Esophagus mucosa (tissue), 1 donor: ENCODE data around the gene GPR146. TPM values are rescaled to one million over a fixed set of nuclear protein-coding genes. Genes with fewer than 3 reads are reported as not detected.

ENCODE experiments used
- ATAC-seq: fragments of 200-7000 bp; cut with Tn5 transposase; one replicate; pipeline ENCODE4 v1.9.1; 2020
- total RNA-seq: library from RNA; stranded (reverse); gene quantifications from one replicate; pipeline ENCODE4 v1.2.4, GENCODE V29; 2023
- donor health status: DM: yes; HTN: yes; CAD: no.

GPR146 gene
- total RNA-seq, 1 donor from 2014 or later: 2.3 TPM

DNA sequence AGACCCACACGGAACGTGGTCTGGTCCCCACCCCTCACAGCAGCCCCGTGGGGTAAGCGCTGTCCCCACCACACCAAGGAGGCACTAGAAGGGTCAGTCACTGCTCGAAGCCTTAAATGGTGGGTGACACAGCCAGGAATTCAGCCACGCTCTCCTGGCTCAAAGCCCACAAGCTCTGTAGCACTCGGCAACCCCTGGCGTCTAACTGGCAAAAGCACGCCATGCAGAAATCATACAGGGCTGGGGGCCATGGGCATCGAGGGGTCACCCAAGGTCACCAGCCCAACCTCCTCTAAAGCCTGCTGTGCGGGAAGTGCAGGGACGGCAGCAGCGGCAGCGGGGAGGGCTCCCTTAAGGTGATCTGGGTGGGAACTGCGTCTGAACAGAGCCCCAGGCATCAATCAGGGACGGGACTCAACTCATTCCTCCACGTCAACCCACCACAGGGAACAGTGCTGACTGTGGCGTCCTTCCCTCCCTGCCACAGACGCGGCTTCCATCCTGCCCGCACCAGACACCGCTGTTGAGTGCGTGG, 51.3 kb downstream of the GPR146 start:
- no peak for ATAC-seq

DNA sequence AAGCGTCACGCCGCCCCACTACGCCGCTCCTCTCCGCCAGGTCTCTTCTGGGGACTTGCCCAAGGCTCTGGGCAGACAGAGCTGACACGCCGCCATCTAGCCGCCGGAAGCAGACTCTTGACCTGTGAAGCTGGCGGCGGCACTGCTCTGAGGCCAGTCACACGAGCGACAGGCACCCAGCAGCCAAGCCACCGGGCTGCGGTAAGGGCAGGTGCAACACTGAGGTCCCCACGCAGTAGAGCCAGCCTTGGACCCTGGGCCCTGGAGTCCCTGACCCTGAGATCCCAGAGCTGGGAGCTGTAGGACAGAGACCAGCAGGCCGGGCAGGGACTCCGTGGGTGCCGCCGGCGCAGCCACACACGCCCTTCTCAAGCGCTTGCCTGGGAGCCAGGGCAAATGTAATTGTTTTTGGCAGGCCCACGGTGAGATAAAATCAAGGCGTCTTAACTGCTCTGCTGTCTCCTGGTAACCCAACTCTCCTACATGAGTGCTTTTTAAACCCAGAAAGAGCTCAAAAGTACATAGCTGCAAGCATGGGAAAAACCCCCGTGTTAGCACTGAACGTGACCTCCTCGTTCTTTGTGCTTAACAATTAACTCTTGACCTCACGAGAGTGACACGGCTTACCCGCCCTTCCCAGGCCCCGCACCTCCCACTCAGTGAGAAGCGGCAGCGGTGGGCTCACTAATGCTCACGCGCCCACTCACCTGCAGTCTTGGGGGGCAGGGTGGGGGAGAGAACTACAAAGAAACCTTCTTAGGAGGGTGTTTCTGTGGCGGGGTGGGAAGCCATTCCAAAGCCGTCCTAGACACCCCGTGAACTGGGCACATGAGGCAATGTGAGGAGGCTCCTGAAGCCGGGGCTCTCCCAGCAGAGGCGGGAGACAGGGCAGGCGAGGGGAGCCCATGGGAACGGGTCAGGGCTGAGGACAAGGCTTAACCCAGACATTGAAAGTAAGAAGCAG, 52.1 kb downstream of the GPR146 start:
- ATAC-seq: no peak

DNA sequence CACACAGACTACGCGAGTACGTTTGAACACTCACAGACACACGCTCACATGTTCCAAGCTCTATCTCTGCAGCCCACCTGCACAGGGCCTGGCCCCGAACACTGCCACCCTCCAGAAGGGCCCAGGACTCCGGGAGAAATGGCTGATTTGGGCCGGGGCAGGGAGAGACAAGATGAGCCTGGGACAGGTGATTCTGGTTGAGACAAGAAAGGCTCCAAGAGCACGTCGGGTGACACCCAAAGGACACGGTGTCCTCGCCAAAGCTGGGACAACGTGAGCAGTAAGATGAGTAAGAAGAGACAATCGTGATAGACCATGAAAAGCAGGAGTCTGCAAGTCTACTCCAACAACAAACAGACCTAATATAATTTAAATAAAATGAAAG, 52.8 kb downstream of the GPR146 start:
- ATAC-seq: no peak

DNA sequence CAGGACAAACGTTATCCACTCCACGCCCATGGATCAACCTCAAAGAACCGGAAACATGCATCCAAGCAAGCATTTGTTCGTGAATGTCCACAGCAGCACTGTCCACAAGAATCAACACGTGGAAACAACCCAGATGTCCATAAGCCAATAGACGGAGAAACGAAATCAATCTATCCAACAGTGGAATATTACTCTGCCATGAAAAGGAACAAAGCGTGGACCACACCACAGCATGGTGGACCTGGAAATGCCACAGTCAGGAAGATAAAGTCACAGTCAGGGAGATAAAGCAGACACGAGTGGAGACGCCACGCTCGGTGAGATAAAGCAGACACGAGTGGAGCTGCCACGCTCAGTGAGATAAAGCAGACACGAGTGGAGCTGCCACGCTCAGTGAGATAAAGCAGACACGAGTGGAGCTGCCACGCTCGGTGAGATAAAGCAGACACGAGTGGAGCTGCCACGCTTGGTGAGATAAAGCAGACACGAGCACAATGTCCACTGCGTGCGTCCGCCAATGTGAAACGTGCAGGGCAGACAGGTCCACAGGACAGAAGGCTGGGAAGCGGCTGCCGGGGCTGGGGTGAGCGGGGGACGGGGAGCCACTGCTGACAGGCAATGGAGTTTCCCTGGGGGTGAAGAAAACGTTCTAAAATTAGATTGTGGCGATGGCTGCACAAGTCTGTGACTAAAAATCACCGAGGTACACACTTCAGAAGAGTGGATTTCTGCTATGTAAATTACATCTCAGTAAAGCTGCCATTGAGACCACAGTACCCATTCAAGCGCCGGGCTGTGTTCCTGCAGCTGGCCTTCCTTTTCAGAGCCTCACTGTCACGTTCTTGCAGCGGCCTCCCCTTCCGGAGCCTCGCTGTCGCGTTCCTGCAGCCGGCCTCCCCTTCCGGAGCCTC, 54.2 kb downstream of the GPR146 start:
- ATAC-seq: no peak

DNA sequence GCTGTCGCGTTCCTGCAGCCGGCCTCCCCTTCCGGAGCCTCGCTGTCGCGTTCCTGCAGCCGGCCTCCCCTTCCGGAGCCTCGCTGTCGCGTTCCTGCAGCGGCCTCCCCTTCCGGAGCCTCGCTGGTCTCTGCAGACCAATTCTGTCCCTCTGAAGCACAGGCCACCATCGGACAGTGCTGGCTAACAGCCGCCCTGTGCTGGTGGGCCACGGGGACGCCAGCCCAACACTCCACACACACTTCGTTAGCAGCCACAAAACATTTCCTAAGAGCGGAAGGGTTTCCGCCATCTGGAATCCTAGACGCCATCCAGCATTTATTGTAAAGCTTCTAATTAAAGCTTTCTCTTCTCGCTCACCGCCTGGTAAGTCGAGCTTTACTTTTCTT, 54.8 kb downstream of the GPR146 start:
- no peak for ATAC-seq

DNA sequence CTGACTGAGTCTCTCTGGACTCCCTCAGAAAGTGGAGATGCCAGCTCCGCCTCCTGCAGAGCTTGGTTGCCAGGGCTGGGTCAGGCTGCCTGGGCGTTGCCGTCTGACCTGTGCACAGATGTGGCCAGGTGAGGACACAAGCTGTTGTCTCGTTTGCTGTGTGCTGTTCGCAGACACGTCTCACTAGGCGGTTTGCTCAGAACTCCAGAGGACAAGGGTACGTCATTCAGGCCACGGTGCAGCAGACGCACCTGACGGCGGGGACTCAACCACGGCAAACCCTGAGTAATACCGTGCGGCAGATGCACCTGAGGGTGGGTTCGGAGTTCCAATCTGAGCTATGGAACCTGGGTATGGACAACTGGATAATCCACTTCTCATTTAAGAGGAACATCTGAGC, 55.3 kb downstream of the GPR146 start:
- no peak for ATAC-seq

DNA sequence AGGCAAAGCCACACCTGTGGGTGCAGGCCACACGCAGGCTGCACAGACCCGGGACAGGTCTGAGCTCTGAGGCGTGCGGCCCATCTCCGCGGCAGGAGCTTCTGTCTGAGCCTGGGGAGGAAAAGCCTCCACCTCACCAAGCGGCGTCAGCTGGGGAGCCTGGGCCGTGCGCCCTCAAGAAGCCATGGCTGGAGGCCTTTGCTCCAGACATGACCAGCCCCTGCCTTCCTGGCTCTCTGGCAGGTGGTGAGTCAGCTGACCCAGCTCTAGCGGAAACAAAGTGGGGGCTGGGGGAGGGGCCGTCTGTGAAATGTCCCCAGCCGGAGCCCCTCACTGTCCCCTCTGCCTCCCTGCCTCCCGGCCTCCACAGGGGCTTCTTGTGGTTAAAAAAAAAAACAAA, 56.0 kb downstream of the GPR146 start:
- ATAC-seq: no peak

DNA sequence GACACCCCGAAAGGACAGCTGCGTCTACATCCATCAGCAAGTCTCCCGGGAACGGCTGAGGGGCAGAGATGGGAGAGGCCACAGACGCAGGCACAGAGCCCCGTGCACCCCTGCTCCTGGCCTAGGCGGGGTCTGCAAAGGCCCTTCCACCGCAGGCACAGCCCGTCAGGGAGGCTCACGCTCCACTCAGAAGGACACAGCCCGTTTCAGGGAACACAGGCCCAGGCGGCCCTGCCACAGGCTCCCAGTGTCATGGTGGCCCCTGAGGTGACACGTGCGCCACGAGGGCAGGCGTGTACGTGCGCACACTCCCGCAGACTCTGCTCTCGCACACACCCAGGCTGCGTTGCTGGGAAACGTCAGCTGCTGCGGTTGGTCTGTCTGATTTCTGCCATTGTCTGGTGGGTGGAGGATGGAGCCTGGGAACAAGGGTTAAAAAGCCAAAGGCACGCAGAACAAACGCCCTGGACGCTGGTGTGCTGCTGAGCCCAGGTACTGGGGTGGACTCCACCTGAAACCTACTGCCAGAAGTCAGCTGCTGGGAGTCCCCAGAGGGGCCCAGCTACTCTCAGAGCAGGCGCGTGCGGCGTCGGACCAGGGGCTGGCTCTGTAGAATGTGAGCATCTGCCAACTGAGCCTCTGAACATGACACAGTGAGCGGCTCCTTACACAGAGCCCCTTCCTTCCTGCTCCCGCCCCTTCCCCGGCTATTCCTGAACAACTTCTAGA, 56.7 kb downstream of the GPR146 start:
- ATAC-seq: no peak

DNA sequence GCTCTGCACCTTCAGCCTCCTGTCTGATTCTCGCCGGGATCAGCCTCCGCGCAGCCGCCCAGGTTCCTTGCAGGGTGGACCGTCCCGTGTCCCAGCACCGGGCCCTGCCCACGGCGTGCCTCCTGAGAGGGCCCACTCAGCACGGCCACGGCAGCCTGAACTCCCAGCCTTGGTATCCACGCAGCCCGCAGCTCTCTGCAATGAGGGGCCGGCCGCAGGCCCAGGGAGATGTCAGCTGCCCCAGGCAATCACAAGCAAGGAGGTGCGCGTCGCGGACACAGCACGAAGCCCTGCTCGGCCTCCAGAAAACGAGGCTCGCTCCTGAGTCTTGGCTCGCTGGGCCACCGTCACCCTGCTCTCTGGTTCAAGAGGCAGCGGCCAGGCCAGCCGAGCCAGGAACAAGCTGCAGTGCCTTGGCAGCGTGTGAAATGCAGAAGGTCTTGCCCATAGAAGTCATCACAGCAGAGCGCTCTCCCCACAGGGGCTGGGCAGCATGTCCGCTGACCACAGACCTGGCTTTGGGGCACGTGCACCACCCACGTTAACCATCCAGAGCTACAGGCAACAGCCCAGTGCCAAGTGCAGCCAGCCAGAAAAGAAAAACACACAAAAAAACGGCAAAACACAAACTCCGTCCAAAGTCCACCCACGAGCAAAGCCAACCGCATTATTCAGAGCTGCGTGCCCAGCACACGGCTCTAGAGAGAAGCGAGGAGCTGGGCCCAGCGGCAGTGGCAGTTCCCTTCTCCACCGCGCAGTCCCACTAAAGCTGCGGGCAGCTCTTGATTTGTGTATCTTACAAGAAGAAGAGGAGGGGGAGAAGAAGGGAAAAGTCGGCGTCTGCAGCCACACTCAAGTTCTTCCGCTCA, 57.5 kb downstream of the GPR146 start:
- no peak for ATAC-seq

DNA sequence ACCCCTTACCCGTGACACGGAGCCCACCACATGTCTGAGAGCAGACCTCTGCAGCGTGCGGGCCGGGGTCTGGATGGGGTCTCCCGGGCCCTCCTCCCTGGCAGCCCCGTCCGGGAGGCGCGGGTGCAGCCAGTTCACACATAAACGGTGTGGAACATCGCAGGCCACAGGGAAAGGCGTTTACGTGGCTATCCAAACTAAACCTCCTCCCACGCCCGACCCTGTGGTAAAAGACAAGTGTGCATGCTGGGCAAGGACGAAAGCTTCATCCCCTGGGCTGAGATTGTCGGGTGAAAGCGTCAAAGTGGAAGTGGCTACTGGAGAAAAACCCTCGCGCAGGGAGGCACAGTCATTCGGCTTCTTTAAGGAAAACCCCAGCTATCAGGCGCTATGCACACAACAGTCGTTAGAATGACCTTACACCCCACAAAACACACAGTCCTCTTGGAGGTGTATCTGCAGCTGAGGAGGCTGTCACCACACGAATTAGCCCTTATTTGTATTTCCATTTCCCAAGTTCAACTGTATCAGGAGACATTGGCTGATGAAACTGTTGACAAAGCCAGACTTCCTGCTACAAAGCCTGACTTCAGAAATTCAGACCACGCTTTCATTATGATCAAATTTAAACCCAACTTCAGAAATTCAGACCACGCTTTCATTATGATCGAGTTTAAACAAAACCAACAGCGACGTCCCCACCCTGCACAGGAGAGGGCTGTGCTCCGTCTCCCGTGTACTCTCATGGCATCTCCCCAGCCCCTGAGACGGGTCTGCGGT, 58.9 kb downstream of the GPR146 start:
- ATAC-seq: no peak

DNA sequence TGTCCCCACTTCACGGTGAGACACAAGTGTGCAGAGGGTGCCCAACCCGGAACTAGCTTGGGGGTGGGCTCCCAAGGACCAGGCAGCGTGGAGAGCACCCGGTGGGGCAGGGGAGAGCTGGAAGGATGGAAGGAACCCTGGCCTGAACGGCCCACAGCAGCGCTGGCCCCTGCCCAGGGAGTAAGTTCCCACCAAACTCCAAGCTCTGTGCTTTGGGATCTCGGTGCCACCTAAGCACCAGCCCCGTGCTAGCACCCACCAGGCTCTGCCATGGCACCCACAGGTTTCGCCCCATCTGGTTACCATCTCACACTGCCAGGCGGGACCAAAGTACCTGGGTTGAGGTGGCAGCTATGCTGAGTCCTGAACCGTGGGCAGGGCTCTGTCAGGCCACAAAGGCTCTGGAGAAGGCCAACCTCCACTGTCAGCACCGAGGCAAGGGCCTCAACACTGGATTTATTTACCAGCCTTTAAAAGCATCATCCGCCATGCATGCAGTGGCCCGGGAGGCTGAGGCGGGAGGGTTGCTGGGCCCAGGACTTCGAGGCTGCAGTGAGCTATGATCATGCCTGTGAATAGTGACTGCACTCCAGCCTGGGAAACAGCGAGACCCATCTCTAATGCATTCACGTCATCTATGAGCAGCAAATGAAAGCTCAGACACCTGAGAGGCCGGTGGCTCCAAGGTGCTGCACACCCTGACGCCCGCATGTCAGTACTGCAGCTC, 59.6 kb downstream of the GPR146 start:
- ATAC-seq: no peak

DNA sequence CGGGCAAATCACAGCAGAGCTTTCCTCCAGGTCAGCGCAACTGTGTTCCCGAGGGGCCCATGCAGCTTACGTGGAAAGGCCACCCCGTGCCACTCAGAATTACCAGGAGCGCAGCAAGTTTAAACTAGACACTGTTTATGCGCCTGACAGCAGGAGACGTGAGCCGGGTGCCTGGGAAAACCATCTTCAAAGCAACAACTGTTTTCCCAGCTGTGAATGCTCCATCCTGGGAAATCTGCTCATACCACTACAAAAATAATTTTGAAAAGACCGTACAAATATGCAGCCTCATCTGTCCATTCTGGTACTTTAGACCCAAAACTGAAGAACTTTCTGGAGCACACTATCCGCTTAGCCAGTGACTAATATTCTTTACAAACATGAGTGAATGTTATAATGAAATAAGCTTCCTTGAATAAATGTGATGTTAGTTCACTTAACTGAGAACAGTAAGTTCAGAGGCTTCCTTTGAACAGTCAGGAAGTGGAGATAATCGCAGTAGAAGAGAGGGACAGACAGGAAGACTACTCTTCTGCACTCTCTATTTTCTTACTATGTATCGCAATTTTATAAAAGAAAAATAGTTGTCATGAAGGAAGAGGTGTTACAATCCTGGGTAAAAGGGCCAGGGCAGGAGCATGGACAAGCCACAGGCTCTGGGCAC, 60.3 kb downstream of the GPR146 start:
- ATAC-seq: no peak

DNA sequence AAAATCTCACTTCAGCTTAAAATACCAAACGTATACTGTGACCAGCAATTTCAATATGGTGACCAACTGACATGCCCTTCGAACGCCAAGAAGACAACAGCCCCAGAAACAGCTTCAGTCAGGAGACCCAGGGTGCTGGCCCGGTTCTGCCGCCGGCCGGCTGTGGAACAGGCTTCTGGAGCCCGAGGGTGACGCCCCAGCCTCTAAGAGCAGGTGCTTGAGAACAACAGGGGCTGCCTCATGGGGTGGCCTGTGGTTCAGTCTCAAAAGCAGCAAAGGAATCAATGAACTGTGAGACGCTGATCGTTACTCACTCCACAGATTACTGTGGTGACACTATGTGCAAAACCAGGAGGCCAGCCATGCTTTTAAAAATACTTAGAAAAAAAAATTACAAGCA, 60.8 kb downstream of the GPR146 start:
- no peak for ATAC-seq

DNA sequence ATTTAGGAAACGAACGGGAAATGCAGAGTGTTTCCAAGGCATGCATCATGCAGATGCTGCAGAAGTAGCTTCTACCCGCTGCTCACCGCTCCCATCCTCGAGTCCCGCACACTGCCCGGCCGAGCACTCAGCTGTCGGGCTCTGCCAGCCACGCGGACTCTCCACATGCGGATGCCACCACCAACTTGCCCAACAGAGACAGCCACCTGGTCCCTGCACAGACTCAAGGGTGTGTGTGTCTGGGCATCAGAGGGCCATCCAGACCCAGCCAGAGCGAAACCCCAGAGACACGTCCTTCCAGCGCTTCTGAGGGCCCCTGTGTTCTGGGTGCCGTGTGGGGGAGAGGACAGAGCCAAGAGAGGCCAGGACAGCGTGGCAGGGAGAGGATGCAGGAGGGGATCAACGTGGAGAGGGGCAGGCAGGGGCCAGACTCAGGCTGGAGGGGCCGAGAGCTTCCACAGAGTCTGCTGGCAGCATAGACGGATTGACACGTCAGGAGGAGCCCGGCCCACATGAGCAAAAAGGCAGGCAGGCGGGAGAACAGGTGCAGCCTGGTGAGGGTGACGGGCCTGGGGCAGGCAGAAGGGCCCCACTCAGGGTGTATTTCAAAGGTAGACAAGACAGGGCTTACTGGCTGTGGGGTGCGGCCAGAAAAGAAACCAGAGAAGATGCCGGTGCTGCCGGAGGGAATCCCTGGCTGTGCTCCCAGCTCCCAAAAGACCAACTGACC, 61.9 kb downstream of the GPR146 start:
- no peak for ATAC-seq

DNA sequence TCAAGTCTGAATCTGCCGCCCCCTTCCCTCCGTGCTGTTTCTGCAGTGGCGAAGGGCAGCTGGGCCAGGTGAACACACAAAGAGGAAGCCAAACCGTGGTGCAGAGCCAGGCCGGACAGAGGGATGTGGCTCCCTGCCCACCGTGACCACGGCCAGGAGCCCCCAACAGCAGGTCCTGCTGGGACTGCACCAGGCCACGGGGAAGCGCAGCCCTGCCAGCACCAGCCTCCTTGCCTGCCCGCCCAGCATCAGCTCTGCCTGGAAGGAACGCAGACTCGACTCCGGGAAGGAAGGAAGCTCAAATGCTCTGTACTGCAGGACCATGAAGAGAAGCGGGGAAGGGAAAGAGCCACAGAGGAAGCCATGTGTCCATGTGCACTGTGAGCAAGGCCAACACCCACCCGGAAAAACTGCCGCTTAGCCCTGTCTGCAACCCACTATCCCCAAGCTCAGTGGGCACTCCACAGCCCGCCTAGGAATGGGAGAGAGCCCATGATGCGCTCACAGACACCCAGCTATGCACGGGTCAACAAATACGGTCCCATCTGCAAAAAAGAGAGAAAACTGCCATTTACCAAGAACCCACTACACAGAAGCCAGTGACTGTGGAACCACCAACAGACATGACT, 62.6 kb downstream of the GPR146 start:
- no peak for ATAC-seq

DNA sequence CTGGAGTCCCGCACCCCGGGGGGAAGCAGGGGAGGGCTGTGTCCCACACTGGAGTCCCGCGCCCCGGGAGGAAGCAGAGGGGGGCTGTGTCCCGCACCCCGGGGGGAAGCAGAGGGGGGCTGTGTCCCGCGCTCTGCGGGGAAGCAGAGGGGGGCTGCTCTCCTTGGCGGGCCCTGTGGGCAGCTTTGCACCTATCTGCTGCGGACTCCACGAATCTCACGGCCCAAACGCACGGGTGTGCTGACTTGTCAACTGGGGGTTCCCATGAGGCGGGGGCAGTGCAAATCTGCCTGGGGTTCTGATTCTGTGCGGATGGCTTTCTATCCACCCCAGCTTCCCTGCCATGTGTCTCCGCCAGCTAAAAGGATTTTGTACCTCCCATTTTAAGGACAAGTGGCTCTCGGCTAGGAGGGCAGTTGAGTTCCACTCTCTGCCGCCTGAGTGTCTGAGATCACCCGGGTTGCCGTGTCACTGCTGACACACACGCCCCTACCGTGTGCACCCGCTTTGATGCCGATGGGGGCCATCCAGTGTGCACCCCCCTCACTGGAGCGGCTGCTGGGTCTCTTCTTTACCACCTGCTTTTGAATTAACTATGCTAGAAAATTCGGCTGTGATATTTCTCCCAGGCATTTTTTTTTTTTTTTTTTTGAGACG, 64.0 kb downstream of the GPR146 start:
- no peak for ATAC-seq
